Left cardiac atrium (tissue), 4 donors: Measurements from ENCODE around the gene SLC13A2. TPM values are rescaled to one million over a fixed set of nuclear protein-coding genes. Genes with fewer than 3 reads are reported as not detected.
"Not testable (repeated sequence)": the region's sequence is repeated elsewhere in the genome, so short reads cannot be mapped to it uniquely, and the experiment has no call there.

ENCODE experiments used
- ATAC-seq, 2 donors: fragments of 200-7000 bp; cut with Tn5 transposase; one replicate each; pipeline ENCODE4 v1.9.1; 2020; ENCODE audit warnings: mild to moderate bottlenecking in 2 of 2, moderate library complexity in 2 of 2
- DNase-seq: peaks from one replicate; pipeline ENCODE4 v3.0.0-alpha.2; 2020
- intact Hi-C, 2 donors: fragments of 100-400 bp; cut with DNase I; formaldehyde crosslinking; loops; one replicate each; pipeline versions ENCODE4 v1.14.1 to v1.15.1; 2022 to 2023
- long read RNA-seq: library from polyadenylated mRNA; unstranded; transcript quantifications from one replicate; pipeline ENCODE4 v2.0.0, GENCODE V29; 2021
- total RNA-seq, 2 donors: library from RNA; stranded (reverse); fragmentation: NEBNext Ultra II Directional; extraction: Animal tissue kit (Norgen Biotek cat#: 25700); gene quantifications; one replicate each; pipeline ENCODE4 v1.2.1, GENCODE V29; 2021
- donor health status: DM: no; HTN: yes; CAD: no.
- donor health status: DM: no; HTN: yes; CAD: no; lungs with severe emphysema.
- donor health status: DM: yes; HTN: yes; CAD: no.
- donor health status: Dilated cardiomyopathy.

Gene SLC13A2, protein sequence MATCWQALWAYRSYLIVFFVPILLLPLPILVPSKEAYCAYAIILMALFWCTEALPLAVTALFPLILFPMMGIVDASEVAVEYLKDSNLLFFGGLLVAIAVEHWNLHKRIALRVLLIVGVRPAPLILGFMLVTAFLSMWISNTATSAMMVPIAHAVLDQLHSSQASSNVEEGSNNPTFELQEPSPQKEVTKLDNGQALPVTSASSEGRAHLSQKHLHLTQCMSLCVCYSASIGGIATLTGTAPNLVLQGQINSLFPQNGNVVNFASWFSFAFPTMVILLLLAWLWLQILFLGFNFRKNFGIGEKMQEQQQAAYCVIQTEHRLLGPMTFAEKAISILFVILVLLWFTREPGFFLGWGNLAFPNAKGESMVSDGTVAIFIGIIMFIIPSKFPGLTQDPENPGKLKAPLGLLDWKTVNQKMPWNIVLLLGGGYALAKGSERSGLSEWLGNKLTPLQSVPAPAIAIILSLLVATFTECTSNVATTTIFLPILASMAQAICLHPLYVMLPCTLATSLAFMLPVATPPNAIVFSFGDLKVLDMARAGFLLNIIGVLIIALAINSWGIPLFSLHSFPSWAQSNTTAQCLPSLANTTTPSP
- not detected for total RNA-seq
- long read RNA-seq = 0 reads

GRCh38 chr17:28473542-28473941, at the start of gene SLC13A2:
TSS of gene SLC13A2 (plus strand) at chr17:28473644. CDS start at chr17:28473713, 69 bp downstream.
- DNase-seq = no peak
- no peak for ATAC-seq
- intact Hi-C loops = no loop called here

GRCh38 chr17:28425206-28425605, 48.2 kb upstream of the SLC13A2 start:
- intact Hi-C loops = no loop called here
- no peak for ATAC-seq

GRCh38 chr17:28426081-28426519, 47.3 kb upstream of the SLC13A2 start:
- DNase-seq (no peak), ATAC-seq (no peak)
- intact Hi-C loops = no loop called here

More at GRCh38 chr17:28425206-28425605, 48.2 kb upstream of the SLC13A2 start:
- no peak for DNase-seq

DNA sequence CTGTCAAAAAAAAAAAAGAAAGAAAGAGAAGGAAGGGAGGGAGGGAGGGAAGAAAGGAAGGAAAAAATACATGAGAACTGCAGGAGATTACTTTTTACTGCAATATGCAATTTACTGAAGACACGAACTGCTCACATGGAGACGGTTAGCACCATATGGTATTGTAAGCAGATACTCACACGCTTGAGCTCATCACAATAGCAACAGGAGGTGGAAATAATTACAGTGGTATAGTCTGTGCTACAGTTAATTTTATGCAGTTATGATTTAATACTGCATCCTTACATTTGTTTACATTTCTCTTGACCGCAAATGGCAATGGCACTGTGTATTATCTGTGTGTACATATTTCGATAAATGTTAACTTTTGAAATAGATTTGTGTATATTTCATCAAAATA, 46.1 kb upstream of the SLC13A2 start:
- ATAC-seq (no peak), DNase-seq (no peak)
- intact Hi-C loops = no loop called here

- intact Hi-C loops, DNase-seq, ATAC-seq: not testable (repeated sequence)
These were observed 45.5 kb upstream of the SLC13A2 start for GRCh38 chr17:28427982-28428381.

GRCh38 chr17:28433721-28434120, 39.7 kb upstream of the SLC13A2 start:
- DNase-seq = no peak
- intact Hi-C loops = no loop called here
- no peak for ATAC-seq

DNA sequence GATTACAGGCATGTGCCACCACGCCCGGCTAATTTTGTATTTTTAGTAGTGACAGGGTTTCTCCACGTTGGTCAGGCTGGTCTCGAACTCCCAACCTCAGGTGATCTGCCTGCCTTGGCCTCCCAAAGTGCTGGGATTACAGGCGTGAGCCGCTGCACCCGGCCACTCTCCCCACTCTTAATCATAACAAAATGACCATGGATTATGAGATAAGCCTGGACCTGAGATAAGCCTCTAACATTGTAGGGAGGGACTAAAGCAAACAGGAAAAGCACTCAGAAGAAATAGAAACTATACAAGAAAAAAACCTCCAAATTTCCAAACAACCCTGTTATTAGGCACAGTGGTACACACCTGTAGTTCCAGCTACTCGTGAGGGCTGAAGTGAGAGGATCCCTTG, 39.1 kb upstream of the SLC13A2 start:
- DNase-seq, intact Hi-C loops, ATAC-seq: not testable (repeated sequence)

DNA sequence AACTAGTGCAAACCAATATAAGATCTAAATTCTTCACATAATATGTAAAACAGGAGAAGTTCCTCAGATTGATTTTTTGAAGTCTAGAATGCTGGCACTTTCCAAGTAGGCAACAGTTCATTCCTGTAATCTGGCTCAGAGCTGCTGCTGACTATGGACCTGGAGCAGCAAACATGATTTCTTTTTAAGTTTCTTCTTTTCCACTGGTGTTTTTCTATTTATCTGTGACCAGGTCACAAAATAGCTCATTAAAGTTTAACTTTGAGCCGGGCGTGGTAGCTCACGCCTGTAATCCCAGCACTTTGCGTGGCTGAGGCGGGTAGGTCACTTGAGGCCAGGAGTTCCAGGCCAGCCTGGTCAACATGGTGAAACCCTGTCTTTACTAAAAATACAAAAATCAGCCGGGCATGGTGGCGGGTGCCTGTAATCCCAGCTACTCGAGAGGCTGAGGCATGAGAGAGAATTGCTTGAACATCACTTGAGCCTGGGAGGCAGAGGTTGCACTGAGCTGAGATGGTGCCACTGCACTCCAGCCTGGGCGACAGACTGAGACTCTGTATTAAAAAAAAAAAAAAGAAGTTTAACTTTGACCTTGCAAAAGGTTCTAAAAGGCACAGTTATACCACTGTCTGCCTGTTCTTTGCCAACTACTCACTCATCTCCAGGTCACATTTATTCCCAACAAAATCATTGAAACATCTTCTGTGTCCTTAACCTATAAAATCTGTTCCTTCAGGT, 29.4 kb upstream of the SLC13A2 start:
- ATAC-seq (no peak), DNase-seq (no peak)
- intact Hi-C loops = no loop called here

GRCh38 chr17:28446716-28447395, 26.6 kb upstream of the SLC13A2 start:
- DNase-seq (no peak), ATAC-seq (no peak)
- intact Hi-C loops = no loop called here

GRCh38 chr17:28447396-28447760, 26.1 kb upstream of the SLC13A2 start:
- intact Hi-C loops = no loop called here
- no peak for ATAC-seq

GRCh38 chr17:28449859-28450258, 23.6 kb upstream of the SLC13A2 start:
- intact Hi-C loops = no loop called here
- no peak for ATAC-seq
- DNase-seq = no peak

More at GRCh38 chr17:28447396-28447760, 26.1 kb upstream of the SLC13A2 start:
- DNase-seq = no peak

DNA sequence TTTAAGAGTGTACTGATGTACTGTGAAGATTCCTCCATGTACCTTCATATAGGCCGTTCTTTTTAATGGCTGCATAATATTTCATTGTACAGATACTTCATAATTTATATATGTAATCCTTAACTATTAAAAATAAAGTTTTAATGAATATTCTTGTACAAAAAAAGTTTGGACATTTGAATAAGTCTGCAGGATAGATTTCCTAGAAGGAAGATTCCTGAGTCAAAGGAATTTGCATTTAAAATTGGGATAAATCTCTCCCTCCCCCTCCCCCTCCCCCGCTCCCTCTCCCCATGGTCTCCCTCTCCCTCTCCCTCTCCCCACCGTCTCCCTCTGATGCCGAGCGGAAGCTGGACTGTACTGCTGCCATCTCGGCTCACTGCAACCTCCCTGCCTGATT, 15.6 kb upstream of the SLC13A2 start:
- intact Hi-C loops = no loop called here
- DNase-seq (no peak), ATAC-seq (no peak)

- DNase-seq, intact Hi-C loops, ATAC-seq: not testable (repeated sequence)
These were observed 14.6 kb upstream of the SLC13A2 start for GRCh38 chr17:28458881-28459280.

DNA sequence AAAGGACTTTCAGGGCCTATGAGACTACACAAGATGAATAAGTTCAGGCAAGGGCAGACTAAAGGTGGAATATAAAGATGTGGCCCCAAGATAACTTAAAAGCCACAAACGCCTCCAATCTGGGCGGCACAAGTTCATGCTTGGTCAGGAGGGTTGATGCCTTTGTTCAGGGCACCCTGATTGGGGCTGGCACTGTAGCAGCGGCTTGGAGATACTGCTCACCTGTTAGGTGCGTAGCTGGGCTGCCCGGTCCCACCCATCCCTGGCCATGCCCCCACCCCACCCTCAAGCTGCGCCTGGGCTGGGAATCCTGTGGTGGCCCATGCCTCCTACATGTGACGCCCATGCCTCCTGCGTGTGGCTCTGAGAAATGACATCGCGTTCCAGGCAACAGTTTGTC, 12.5 kb upstream of the SLC13A2 start:
- intact Hi-C loops = no loop called here
- DNase-seq = no peak
- ATAC-seq = no peak

DNA sequence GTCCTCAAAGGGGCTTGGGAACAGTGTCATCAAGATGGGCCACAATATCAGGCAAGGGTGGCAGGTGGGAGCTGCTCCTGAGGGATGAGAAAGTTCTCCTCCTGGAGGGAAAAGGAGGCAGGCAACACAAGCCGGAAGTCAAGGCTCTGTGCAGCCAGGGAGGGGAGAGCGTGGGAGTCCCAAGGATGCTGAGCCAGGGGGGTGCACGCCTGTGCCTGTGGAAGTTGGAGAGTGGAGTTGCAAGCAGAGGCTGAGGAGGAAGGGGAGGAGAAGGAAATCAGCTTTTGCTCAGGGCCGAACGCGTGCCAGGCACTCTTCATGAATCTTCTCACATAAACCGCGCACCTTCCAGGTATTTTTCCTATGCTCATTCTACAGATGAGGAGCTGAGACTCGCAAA, 7.4 kb upstream of the SLC13A2 start:
- DNase-seq = no peak
- intact Hi-C loops = no loop called here
- no peak for ATAC-seq

DNA sequence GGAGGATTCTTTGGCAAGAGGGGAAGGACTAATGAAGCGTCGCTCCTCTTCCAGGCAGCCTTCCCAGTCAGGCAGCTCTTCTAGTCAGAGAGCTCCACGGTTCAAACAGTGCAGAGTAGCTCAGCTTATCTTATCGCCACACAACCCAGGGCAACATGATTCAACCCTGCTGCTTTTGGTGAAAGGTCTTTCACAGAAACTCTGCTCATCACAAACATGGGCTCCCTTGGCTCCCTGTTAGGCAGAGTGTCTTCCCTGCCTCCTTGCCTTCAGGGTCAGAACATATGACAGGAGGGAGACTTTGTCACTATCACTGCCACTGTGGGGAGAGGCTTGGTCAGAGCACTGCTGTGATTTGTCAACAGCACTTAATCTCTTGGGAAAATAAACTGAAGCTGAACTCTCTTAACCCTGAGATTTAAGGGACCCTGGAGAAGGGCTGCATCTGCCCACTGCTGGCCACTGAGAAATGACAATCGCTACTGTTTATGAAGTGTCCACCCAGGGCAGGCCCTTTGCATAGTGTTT, 6.9 kb upstream of the SLC13A2 start:
- peak in 1 of 2 donors; percentile 51 for ATAC-seq
- intact Hi-C loops = no loop called here

DNA sequence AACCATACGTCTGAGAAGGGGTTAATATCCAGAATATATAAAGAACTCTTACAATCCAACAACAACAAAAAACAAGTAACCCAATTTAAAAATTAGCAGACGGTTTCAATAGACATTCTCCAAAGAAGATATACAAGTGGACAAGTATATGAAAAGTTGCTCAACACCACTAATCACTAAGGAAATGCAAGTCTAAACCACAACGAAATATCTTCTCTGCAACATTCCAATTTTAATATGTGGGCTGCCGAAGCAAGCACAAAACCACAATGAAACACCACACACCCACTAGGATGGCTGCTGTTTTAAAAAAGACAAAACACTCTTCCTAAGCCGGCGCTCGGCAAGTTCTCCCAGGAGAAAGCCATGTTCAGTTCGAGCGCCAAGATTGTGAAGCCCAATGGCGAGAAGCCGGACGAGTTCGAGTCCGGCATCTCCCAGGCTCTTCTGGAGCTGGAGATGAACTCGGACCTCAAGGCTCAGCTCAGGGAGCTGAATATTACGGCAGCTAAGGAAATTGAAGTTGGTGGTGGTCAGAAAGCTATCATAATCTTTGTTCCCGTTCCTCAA, 5.9 kb upstream of the SLC13A2 start:
- no peak for ATAC-seq
- DNase-seq = no peak
- intact Hi-C loops = no loop called here

More for the DNA sequence above, 6.9 kb upstream of the SLC13A2 start:
- DNase-seq = no peak

GRCh38 chr17:28468033-28468735, 5.3 kb upstream of the SLC13A2 start:
- ATAC-seq, DNase-seq, intact Hi-C loops: not testable (repeated sequence)
